GM13977 (cell line): ENCODE measurements around the gene EXOC4.

Experiments used
- DNase-seq: peaks from one replicate; pipeline ENCODE4 v3.0.0; 2012; ENCODE audit warnings: low spot score
- CTCF ChIP-seq: IDR thresholded peaks from 2 replicates; pipeline ENCODE4 v1.5.1; 2012; ENCODE audit warnings: mild to moderate bottlenecking, control low read depth; ENCODE audit not compliant: insufficient read depth; ENCODE audit errors: extremely low read depth, missing control alignments
- in situ Hi-C: fragments of 300-500 bp; cut with MboI; formaldehyde crosslinking; loops from one replicate; pipeline ENCODE4 v1.12.0; 2022; ENCODE audit warnings: low sequenced_read_pairs, low pct_unique_long_range_greater_than_20kb, mixed read lengths, inconsistent platforms; ENCODE audit not compliant: unreplicated experiment

EXOC4 gene

GRCh38 chr7:133560900-133561299 lies 308.0 kb downstream of the EXOC4 start:
- TF ChIP-seq CTCF, result no peak
- in situ Hi-C loops, result no loop called here
- no peak for DNase-seq

GRCh38 chr7:133561396-133561795 lies 308.5 kb downstream of the EXOC4 start:
- TF ChIP-seq CTCF, result no peak
- in situ Hi-C loops, result no loop called here
- no peak for DNase-seq

- no peak for TF ChIP-seq CTCF
- in situ Hi-C loops, result no loop called here
- DNase-seq, result no peak
Measured at GRCh38 chr7:133562621-133563020, 309.7 kb downstream of the EXOC4 start.

- DNase-seq, result no peak
- TF ChIP-seq CTCF, result no peak
- in situ Hi-C loops, result no loop called here
Measured at GRCh38 chr7:133563251-133563650, 310.4 kb downstream of the EXOC4 start.

GRCh38 chr7:133564484-133564883 lies 311.6 kb downstream of the EXOC4 start:
- DNase-seq, result no peak
- TF ChIP-seq CTCF, result no peak
- in situ Hi-C loops, result no loop called here

GRCh38 chr7:133568544-133568943 lies 315.7 kb downstream of the EXOC4 start:
- in situ Hi-C loops, result no loop called here
- no peak for TF ChIP-seq CTCF
- no peak for DNase-seq

- in situ Hi-C loops, result no loop called here
- no peak for TF ChIP-seq CTCF
- no peak for DNase-seq
Measured at GRCh38 chr7:133570321-133570720, 317.4 kb downstream of the EXOC4 start.
